Kidney epithelial cell (primary cell): ENCODE results near the gene RHOH. TPM values are rescaled to one million over a fixed set of nuclear protein-coding genes. Genes with fewer than 3 reads are reported as not detected.

ENCODE experiments used
- DNase-seq: peaks from one replicate; pipeline ENCODE4 v3.0.0-alpha.2; 2010; ENCODE audit warnings: low read depth
- H3K27me3 ChIP-seq: 2 replicates; pipeline ENCODE4 v1.6.0; 2011; ENCODE audit warnings: low read length; ENCODE audit not compliant: control insufficient read depth, insufficient read depth
- H3K36me3 ChIP-seq: 2 replicates; pipeline ENCODE4 v1.5.1; 2011; ENCODE audit warnings: low read length; ENCODE audit not compliant: control insufficient read depth, insufficient read depth
- H3K4me3 ChIP-seq: 2 replicates; pipeline ENCODE4 v1.5.1; 2011; ENCODE audit warnings: low read depth, mild to moderate bottlenecking, control low read depth, low read length
- total RNA-seq: library from RNA; depleted of rRNA; stranded (reverse); fragments of >200 nt; gene quantifications from 2 replicates; pipeline ENCODE4 v1.2.3, GENCODE V29; 2015
- TF ChIP-seq, protein P1 (sequence below): IDR thresholded peaks from 2 replicates; pipeline ENCODE4 v1.5.1; 2011; ENCODE audit warnings: mild to moderate bottlenecking, moderate library complexity, low read length, control low read depth, inconsistent platforms; ENCODE audit not compliant: insufficient read depth, poor library complexity, severe bottlenecking

RHOH gene
- total RNA-seq, 1 donor from 2014 or later, result not detected

DNA sequence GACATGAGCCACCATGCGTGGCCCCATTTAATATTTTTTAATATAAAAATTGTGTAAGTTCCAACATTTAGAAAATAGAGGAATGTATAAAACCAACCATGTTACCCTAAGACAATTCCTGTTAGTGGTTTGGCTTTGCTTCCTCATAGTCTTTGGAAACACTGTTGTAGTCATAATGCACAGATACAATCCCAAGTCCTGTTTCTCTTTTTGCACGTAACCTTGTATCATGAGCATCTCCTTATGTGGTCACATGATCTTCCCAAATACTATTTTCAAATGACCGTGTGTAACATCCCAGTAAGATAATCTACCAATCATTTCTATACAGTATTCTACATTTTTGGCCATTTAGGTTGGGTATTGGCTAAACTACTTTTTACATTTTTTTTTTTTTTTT is 13.9 kb upstream of the RHOH start:
- no peak for DNase-seq
- TF ChIP-seq, protein P1, sequence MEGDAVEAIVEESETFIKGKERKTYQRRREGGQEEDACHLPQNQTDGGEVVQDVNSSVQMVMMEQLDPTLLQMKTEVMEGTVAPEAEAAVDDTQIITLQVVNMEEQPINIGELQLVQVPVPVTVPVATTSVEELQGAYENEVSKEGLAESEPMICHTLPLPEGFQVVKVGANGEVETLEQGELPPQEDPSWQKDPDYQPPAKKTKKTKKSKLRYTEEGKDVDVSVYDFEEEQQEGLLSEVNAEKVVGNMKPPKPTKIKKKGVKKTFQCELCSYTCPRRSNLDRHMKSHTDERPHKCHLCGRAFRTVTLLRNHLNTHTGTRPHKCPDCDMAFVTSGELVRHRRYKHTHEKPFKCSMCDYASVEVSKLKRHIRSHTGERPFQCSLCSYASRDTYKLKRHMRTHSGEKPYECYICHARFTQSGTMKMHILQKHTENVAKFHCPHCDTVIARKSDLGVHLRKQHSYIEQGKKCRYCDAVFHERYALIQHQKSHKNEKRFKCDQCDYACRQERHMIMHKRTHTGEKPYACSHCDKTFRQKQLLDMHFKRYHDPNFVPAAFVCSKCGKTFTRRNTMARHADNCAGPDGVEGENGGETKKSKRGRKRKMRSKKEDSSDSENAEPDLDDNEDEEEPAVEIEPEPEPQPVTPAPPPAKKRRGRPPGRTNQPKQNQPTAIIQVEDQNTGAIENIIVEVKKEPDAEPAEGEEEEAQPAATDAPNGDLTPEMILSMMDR, result no peak
- no peak overlapping the region for H3K4me3 ChIP-seq
- no peaks in the 10 kb centered on the region for H3K27me3 ChIP-seq
- H3K36me3 ChIP-seq, result no peaks in the 10 kb centered on the region

DNA sequence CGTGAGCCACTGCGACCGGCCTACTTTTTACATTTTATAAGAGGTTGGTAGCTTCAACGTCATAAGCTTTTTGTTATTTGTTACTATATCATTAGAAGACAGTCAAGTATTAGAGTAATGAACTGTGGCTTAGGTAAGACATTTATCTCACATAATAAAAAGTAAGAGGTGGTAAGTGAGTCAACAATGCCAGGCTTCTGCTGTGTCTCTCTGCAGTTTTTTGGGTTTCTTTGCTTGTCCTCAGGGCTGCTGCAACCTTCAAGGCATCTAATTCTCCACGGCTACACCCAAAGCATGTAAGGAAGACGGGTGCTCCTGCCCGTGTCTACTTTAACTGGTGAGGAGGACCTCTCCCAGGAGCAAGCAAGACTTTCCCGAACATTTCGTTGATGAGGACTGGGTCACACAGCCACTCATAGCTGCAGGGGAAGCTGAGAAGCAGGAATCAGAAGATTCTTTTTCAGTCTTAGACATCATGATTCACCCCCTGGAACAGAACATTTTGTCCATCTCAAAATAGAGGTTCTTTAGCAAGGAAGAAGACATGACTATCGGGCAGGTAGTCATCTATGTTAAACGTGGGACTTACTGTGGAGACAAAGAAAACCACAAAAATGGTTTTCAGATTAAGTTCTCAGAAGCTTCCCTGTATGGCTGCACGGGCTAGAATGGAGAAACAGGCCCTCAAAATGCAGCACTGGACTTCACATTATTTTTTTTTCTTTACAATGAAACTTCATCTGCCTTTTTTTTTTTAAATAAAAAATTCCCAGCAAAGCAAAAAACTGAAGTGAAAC is 13.0 kb upstream of the RHOH start:
- Histone ChIP-seq H3K27me3 (no peaks in the 10 kb centered on the region), H3K4me3 (no peak overlapping the region), H3K36me3 (no peaks in the 10 kb centered on the region)
- TF ChIP-seq, protein P1, result no peak
- DNase-seq, result no peak

DNA sequence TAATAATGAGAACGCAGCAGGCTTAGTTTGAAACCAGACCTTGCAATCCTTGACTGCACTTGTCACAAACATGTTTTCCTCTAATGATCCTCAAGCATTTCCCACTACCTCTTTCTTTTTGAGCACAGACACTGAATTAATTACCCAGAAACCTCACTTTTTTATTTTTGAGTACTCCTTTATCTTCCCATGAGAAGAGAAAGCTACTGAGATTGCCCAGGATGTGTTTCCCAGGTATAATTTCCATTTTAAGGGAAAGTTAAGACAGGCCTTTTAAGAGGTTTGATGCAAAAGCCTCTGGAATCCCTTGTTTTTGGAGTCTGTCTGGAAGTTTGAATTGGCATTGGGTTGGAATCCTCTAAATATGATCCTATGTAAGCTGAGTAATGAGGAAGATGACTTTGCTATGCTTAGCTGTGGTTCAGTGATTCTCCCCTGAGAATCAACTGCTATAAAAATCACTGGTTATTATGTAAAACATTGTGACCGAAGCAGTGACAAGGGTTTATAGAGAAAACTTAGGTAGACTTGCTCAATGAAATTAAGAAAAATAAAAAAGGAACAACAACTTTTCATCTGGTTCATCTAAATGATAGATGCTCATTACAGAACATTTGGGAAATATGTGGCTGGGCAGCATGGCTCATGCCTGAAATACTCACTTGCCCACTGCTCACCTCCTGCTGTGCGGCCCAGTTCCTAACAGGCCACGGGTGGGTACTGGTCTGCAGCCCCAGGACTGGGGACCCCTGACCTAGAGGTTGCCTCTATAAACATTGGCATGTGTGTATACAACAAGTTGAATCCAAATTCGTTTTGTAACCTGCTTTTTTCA is 10.8 kb upstream of the RHOH start:
- H3K27me3 ChIP-seq, result no peaks in the 10 kb centered on the region
- no peaks in the 10 kb centered on the region for H3K36me3 ChIP-seq
- no peak for DNase-seq
- H3K4me3 ChIP-seq, result no peak overlapping the region
- TF ChIP-seq, protein P1, result no peak

GRCh38 chr4:40186665-40187014 is 10.2 kb upstream of the RHOH start:
- Histone ChIP-seq H3K27me3 (no peaks in the 10 kb centered on the region), H3K4me3 (no peak overlapping the region), H3K36me3 (no peaks in the 10 kb centered on the region)
- no peak for DNase-seq
- TF ChIP-seq, protein P1, result no peak

- no peaks in the 10 kb centered on the region for H3K27me3 ChIP-seq
- no peak overlapping the region for H3K4me3 ChIP-seq
- DNase-seq, result no peak
- TF ChIP-seq, protein P1, result no peak
- no peaks in the 10 kb centered on the region for H3K36me3 ChIP-seq
Observed at GRCh38 chr4:40187386-40187906, 9.4 kb upstream of the RHOH start.
